ENCODE results near the gene ZNF436.

DNA sequence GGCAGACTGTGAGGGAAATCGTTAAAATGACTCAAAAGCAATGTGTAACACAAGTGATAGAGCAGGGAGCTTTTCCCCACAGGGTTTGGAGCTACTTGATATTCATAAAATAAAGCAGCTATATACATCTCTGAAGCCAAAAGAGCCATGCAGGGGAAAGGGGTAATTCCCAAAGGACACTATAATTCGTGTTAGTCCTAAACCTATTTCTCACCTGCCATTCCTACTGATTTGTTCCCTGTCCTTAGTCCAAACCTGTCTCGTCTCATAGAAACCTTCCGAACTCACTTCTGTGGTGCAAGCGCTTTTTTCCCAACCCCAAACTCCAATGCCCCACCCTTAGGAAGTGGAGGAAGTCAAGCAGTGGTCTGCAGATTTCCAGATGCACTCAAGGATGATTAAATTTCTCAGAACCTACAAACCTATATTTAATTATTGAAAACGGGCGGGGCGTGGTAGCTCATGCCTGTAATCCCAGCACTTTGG is 24.6 kb downstream of the ZNF436 start:
- TF ChIP-seq, protein P1, sequence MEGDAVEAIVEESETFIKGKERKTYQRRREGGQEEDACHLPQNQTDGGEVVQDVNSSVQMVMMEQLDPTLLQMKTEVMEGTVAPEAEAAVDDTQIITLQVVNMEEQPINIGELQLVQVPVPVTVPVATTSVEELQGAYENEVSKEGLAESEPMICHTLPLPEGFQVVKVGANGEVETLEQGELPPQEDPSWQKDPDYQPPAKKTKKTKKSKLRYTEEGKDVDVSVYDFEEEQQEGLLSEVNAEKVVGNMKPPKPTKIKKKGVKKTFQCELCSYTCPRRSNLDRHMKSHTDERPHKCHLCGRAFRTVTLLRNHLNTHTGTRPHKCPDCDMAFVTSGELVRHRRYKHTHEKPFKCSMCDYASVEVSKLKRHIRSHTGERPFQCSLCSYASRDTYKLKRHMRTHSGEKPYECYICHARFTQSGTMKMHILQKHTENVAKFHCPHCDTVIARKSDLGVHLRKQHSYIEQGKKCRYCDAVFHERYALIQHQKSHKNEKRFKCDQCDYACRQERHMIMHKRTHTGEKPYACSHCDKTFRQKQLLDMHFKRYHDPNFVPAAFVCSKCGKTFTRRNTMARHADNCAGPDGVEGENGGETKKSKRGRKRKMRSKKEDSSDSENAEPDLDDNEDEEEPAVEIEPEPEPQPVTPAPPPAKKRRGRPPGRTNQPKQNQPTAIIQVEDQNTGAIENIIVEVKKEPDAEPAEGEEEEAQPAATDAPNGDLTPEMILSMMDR (IDR thresholded peaks at IDR 0.05; ENCODE audit: insufficient read depth, low read length, poor library complexity, severe bottlenecking) = no peak
- no peak for TF ChIP-seq EZH2phosphoT487 (conservative IDR thresholded peaks at IDR 0.05; ENCODE audit: low read length)
